AG20443 (cell line): ENCODE data around the gene TTC24.
A peak's percentile ranks its signal among the peaks of the same experiment; 100 is the strongest.
"Not testable (repeated sequence)": the region's sequence is repeated elsewhere in the genome, so short reads cannot be mapped to it uniquely, and the experiment has no call there.

Experiments
- DNase-seq: peaks from one replicate; pipeline ENCODE4 v3.0.0; 2012; ENCODE audit warnings: low spot score, mixed read lengths

TTC24 gene

DNA sequence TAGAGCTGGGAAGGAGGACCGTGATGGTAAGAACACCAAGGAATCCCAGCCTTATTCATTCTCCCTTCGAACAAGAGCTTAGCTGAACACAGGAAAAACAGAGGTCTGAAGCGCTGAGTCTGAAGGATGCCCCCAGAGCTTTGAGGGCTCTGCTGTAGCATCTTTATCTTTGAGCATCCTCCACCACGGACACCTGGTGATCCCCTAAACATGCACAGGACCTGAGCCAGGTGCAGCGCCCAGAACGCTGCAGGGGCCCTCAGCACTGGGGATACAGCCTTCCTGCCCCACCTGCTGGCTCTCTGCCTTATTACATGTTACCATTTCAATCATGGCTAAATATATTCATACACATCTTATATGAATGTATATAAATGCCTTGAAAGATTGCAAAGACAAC, 29.5 kb downstream of the TTC24 start:
- DNase-seq: no peak

GRCh38 chr1:156610072-156610471, 30.5 kb downstream of the TTC24 start:
- not testable (repeated sequence) for DNase-seq

GRCh38 chr1:156612666-156613065, 33.1 kb downstream of the TTC24 start:
- no peak for DNase-seq

- DNase-seq: no peak
Observed at GRCh38 chr1:156615946-156616345, 36.4 kb downstream of the TTC24 start.

DNA sequence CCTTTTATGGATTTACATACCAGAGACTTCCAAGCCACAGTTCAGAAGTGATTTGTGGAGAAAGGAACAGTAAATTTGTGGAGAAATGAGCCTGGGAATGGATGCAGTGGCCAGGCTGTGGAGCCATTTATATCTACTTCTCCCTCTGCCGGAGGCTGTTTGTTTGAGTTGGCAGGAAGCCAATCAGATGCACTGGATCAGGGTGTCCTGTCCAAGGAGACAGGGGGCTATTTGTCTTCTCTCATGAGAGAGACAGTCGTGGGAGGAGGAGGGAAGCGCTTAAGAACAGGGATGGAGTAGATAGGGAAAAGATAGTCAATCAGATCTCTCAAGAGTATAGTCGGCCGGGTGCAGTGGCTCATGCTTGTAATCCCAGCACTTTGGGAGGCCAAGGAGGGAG, 36.9 kb downstream of the TTC24 start:
- DNase-seq: no peak

DNA sequence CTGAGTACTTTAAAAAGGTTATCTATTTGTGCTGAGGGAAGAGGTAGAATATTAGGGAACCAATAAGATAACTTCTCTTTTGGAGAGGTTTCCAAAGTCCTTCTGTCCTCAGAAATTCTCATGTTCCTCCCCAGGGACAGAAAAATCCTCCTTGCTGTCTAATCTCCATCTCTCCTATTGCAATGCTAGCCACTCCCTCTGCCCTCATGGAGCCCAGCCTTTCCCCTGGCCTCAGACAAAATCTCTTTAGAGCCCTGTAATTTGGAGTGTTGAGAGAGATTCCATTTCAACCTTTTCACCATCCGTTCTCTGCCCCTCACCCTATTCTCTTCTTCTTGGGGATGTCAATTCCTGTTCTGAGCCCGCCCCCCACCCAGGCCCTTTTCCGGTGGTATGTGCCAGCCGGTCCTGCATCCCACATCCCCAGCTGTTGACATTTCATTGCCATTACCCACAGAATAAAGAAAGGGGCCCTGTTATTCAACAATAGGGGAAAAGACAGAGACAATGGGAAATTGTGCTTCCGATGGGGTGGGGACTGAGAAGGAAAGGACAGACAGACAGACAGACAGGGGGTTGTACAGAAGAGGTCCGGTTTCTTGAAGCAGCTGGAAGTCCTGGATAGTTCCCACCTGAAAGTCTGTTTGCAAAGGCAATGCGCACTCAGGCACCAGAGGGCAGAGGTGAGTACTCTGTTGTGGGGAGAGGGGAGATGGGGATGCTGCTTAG, 39.5 kb downstream of the TTC24 start, which contains the start of gene HAPLN2:
Gene HAPLN2, plus strand, starts transcription at position 563 of the 729 bp plus-strand sequence. CDS start 4,076 bp downstream, outside the sequence.
- no peak for DNase-seq

GRCh38 chr1:156619582-156619955, 40.0 kb downstream of the TTC24 start:
- no peak for DNase-seq

- no peak for DNase-seq
Observed at GRCh38 chr1:156622581-156623297, 43.2 kb downstream of the TTC24 start.

GRCh38 chr1:156623946-156624813, 44.7 kb downstream of the TTC24 start:
- peak; percentile 63 for DNase-seq

DNA sequence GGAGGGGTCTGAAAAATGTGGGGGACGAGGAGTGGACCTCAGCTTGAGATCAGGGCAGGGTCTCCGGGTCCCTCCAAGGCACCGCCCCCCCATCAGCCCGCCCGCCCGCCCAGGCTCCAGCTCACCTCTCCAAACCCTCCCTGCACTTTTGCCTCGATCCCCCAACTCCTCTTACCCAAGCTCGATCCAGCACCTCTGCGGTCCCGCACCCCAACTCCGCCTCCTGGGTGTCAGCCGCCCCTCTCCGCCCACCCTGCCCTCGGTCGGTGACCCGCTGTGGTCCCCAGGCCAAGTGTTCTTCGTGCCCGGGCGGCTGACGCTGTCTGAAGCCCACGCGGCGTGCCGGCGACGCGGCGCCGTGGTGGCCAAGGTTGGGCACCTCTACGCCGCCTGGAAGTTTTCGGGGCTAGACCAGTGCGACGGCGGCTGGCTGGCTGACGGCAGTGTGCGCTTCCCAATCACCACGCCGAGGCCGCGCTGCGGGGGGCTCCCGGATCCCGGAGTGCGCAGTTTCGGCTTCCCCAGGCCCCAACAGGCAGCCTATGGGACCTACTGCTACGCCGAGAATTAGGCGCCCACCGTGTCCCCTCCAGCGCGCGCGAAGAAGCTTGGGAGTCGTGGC, 45.4 kb downstream of the TTC24 start:
- no peak for DNase-seq

- DNase-seq: peak; percentile 68
Observed at GRCh38 chr1:156625436-156626078, 46.0 kb downstream of the TTC24 start.

DNA sequence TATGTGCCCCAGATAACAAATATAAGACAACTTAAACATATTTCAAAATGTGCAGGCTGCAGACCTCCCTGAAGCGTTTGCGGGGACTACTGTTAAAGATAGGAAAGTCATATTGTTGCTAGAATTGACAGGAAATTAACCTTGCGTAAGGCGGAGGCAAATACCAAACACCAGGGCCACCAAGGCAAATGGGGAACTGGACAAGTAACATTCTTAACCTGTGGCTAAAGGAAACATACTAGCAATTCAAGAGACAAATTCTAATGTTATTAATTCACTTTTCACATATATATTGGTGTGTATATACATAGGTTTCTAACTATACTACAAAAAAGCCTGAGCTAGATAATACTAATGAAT, 46.5 kb downstream of the TTC24 start:
- DNase-seq: no peak

- DNase-seq: peak; percentile 47
Observed at GRCh38 chr1:156627313-156627880, 47.9 kb downstream of the TTC24 start.

GRCh38 chr1:156629823-156630449, 50.4 kb downstream of the TTC24 start:
- DNase-seq: no peak

GRCh38 chr1:156631152-156631551, 51.6 kb downstream of the TTC24 start:
- not testable (repeated sequence) for DNase-seq

DNA sequence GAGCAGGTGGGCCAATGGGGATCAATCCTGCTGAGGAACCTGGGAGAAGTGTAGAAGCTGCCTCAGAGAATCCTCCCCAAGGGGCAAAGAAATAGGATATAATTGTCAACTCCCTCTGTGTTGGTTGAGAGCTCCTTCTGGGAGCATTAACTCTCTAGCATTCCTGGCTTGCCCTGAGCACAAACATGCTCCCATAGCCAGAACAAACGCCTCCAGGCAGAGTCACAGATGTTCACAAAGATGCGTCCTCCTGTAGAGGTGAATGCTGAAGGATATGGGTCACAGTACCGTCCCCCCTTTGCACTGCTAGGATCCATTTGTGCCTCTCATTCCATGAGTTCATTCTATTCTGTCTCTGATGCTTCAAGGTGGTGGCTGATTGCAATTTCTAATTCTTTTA, 52.8 kb downstream of the TTC24 start:
- no peak for DNase-seq
